Vagina (tissue), 2 donors: Measurements from ENCODE around the gene GGT7. TPM values are rescaled to one million over a fixed set of nuclear protein-coding genes. Genes with fewer than 3 reads are reported as not detected.

Experiments used
- DNase-seq, 2 donors: peaks; one replicate each; pipeline ENCODE4 v3.0.0-alpha.2; 2017; ENCODE audit errors: extremely low spot score in 2 of 2
- H3K27ac ChIP-seq: fragments of 200-600 bp; sonication (generic); one replicate; pipeline ENCODE4 v1.5.1; 2019
- H3K27me3 ChIP-seq: fragments of 200-600 bp; sonication (generic); one replicate; pipeline ENCODE4 v1.5.1; 2019
- H3K36me3 ChIP-seq, 2 donors: fragments of 200-600 bp; sonication (generic); one replicate each; pipeline ENCODE4 v1.5.1; 2017 to 2019
- H3K4me1 ChIP-seq: fragments of 200-600 bp; sonication (generic); one replicate; pipeline ENCODE4 v1.5.1; 2019
- H3K4me3 ChIP-seq, 2 donors: fragments of 200-600 bp; sonication (generic); 1 replicate in 1 of 2; 2 replicates in 1 of 2; pipeline ENCODE4 v1.5.1; 2016 to 2019
- H3K9me3 ChIP-seq: fragments of 200-600 bp; sonication (generic); one replicate; pipeline ENCODE4 v1.5.1; 2019
- CTCF ChIP-seq, 3 experiments: fragments of 450-650 bp in 2 of 3; fragments of 200-600 bp in 1 of 3; sonication (generic) in 1 of 3; IDR thresholded peaks; one replicate each; pipeline ENCODE4 v1.5.1; 2017 to 2019; ENCODE audit warnings: antibody characterized with exemption in 3 of 3, mild to moderate bottlenecking in 2 of 3, moderate library complexity in 2 of 3
- POLR2A ChIP-seq, 2 donors: fragments of 450-650 bp; IDR thresholded peaks; one replicate each; pipeline ENCODE4 v1.6.1; 2017; ENCODE audit warnings: antibody characterized with exemption in 2 of 2, mild to moderate bottlenecking in 2 of 2, moderate library complexity in 2 of 2
- POLR2AphosphoS5 ChIP-seq, 2 donors: sonication (generic); formaldehyde crosslinking; IDR thresholded peaks; one replicate each; pipeline ENCODE4 v1.9.0; 2017; ENCODE audit warnings: antibody characterized with exemption in 2 of 2, mild to moderate bottlenecking in 2 of 2, low read depth in 1 of 2; ENCODE audit not compliant: insufficient read depth in 1 of 2
- intact Hi-C: fragments of 100-400 bp; cut with DNase I; formaldehyde crosslinking; loops from one replicate; pipeline ENCODE4 v1.15.1; 2023
- total RNA-seq: library from RNA; depleted of rRNA; stranded (reverse); fragments of >200 nt; gene quantifications from one replicate; pipeline ENCODE4 v1.2.3, GENCODE V29; 2016

The GGT7 gene
- total RNA-seq, 1 donor from 2014 or later, result 18.9 TPM

- Histone ChIP-seq H3K9me3 (no peaks in the 10 kb centered on the region), H3K36me3 (peaks cover 0 to 17% of the 10 kb centered on the region in 2 donors), H3K27ac (no peak overlapping the region), H3K27me3 (no peaks in the 10 kb centered on the region), H3K4me3 (no peak overlapping the region), H3K4me1 (no peaks in the 10 kb centered on the region)
- DNase-seq, result no peak
- intact Hi-C loops, result no loop called here
- TF ChIP-seq POLR2AphosphoS5 (IDR thresholded peaks at IDR 0.05; ENCODE audit: insufficient read depth in 1 of 2, low read depth in 1 of 2), result no peak
- no peak for TF ChIP-seq POLR2A (IDR thresholded peaks at IDR 0.05)
Measured at GRCh38 chr20:34888468-34888867, 15.8 kb upstream of the GGT7 start.

GRCh38 chr20:34887023-34887422 lies 14.4 kb upstream of the GGT7 start:
- Histone ChIP-seq H3K4me3 (no peak overlapping the region), H3K4me1 (no peaks in the 10 kb centered on the region), H3K27me3 (no peaks in the 10 kb centered on the region), H3K27ac (no peak overlapping the region), H3K36me3 (peaks cover 0 to 28% of the 10 kb centered on the region in 2 donors), H3K9me3 (no peaks in the 10 kb centered on the region)
- DNase-seq, result no peak
- intact Hi-C loops, result no loop called here
- TF ChIP-seq CTCF (IDR thresholded peaks at IDR 0.05) (no peak), POLR2A (IDR thresholded peaks at IDR 0.05) (no peak), POLR2AphosphoS5 (IDR thresholded peaks at IDR 0.05; ENCODE audit: insufficient read depth in 1 of 2, low read depth in 1 of 2) (no peak)

GRCh38 chr20:34886122-34886521 lies 13.5 kb upstream of the GGT7 start:
- intact Hi-C loops, result no loop called here
- no peaks in the 10 kb centered on the region for H3K9me3 ChIP-seq
- no peaks in the 10 kb centered on the region for H3K27me3 ChIP-seq
- H3K27ac ChIP-seq, result no peak overlapping the region
- H3K4me1 ChIP-seq, result no peaks in the 10 kb centered on the region
- H3K4me3 ChIP-seq, result no peak overlapping the region
- DNase-seq, result no peak
- H3K36me3 ChIP-seq, result peaks cover 0 to 28% of the 10 kb centered on the region in 2 donors
- no peak for TF ChIP-seq CTCF (IDR thresholded peaks at IDR 0.05)
- TF ChIP-seq POLR2A (IDR thresholded peaks at IDR 0.05), result no peak
- no peak for TF ChIP-seq POLR2AphosphoS5 (IDR thresholded peaks at IDR 0.05; ENCODE audit: insufficient read depth in 1 of 2, low read depth in 1 of 2)

- Histone ChIP-seq H3K9me3 (no peaks in the 10 kb centered on the region), H3K36me3 (peaks cover 0 to 28% of the 10 kb centered on the region in 2 donors), H3K27ac (no peak overlapping the region), H3K4me1 (peaks cover 9% of the 10 kb centered on the region), H3K27me3 (no peaks in the 10 kb centered on the region), H3K4me3 (no peak overlapping the region)
- DNase-seq, result no peak
- no peak for TF ChIP-seq POLR2A (IDR thresholded peaks at IDR 0.05)
- no peak for TF ChIP-seq POLR2AphosphoS5 (IDR thresholded peaks at IDR 0.05; ENCODE audit: insufficient read depth in 1 of 2, low read depth in 1 of 2)
- TF ChIP-seq CTCF (IDR thresholded peaks at IDR 0.05), result no peak
- intact Hi-C loops, result no loop called here
Measured at GRCh38 chr20:34884260-34884659, 11.6 kb upstream of the GGT7 start.

- peaks cover 9% of the 10 kb centered on the region for H3K4me1 ChIP-seq
- H3K27ac ChIP-seq, result no peak overlapping the region
- no peaks in the 10 kb centered on the region for H3K27me3 ChIP-seq
- H3K9me3 ChIP-seq, result no peaks in the 10 kb centered on the region
- DNase-seq, result no peak
- peaks cover 0 to 28% of the 10 kb centered on the region in 2 donors for H3K36me3 ChIP-seq
- no peak overlapping the region for H3K4me3 ChIP-seq
- TF ChIP-seq CTCF (IDR thresholded peaks at IDR 0.05), result no peak
- TF ChIP-seq POLR2A (IDR thresholded peaks at IDR 0.05), result no peak
- no peak for TF ChIP-seq POLR2AphosphoS5 (IDR thresholded peaks at IDR 0.05; ENCODE audit: insufficient read depth in 1 of 2, low read depth in 1 of 2)
- intact Hi-C loops, result no loop called here
Measured at GRCh38 chr20:34883809-34884208, 11.2 kb upstream of the GGT7 start.
